Stomach smooth muscle (tissue), 2 donors: Measurements from ENCODE around the gene SIK3.
"Not testable (repeated sequence)": the region's sequence is repeated elsewhere in the genome, so short reads cannot be mapped to it uniquely, and the experiment has no call there.

Experiments used
- H3K27ac ChIP-seq: one replicate; pipeline ENCODE4 v1.7.0; 2013; ENCODE audit warnings: mild to moderate bottlenecking, low read length, inconsistent platforms
- H3K27me3 ChIP-seq, 2 donors: one replicate each; pipeline ENCODE4 v1.7.0; 2013; ENCODE audit warnings: low read length in 2 of 2; ENCODE audit not compliant: insufficient read depth in 2 of 2, control insufficient read depth in 1 of 2
- H3K36me3 ChIP-seq, 2 donors: one replicate each; pipeline ENCODE4 v1.7.0; 2013; ENCODE audit warnings: low read length in 2 of 2; ENCODE audit not compliant: control insufficient read depth in 2 of 2, insufficient read depth in 2 of 2
- H3K4me1 ChIP-seq: one replicate; pipeline ENCODE4 v1.7.0; 2013; ENCODE audit warnings: low read length; ENCODE audit not compliant: control insufficient read depth, insufficient read depth
- H3K4me3 ChIP-seq, 2 donors: one replicate each; pipeline ENCODE4 v1.7.0; 2013; ENCODE audit warnings: low read length in 2 of 2
- H3K9ac ChIP-seq, 2 donors: one replicate each; pipeline ENCODE4 v1.7.0; 2013; ENCODE audit warnings: low read length in 2 of 2, mild to moderate bottlenecking in 1 of 2
- H3K9me3 ChIP-seq, 2 donors: one replicate each; pipeline ENCODE4 v1.7.0; 2013; ENCODE audit warnings: low read length in 2 of 2; ENCODE audit not compliant: control insufficient read depth in 2 of 2
- donor health status: healthy.
- donor health status: Pancreatic carcinoma.

Gene SIK3

DNA sequence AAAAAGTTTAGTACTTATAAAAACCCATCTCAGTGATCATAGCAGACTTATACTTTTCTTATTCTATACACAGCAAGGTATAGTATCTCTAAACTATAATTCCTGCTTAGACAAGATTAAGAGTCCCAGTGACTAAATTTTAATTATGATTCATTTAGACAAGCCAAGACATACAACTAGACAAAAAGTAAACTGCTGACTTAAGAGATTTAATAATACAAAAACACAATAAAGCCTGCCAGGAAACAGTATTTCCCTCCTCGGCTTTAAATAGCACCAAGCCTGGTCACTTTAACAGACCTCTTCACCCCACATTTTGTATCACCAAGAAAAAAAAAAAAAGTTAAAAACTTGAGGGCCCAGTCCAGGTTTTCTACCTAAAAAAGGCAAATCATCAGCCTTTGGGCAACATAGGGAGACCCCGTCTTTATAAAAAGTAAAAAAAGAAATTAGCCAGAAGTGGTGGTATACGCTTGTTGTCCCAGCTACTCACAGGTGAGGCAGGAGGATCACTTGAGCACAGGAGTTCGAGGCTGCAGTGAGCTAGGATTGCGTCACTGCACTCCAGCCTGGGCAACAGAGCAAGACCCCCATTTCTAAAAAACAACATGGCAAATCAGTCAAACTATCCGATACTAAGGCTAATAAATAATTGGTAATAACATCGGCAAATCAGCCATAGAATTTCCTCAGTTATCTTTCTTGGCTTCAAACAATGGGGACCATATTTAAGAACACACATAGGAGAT is 53.8 kb downstream of the SIK3 start:
- no peak overlapping the region for H3K4me3 ChIP-seq
- H3K9ac ChIP-seq = no peak overlapping the region
- no peaks in the 10 kb centered on the region for H3K36me3 ChIP-seq
- H3K27ac ChIP-seq = no peak overlapping the region
- H3K27me3 ChIP-seq = no peaks in the 10 kb centered on the region
- no peaks in the 10 kb centered on the region for H3K4me1 ChIP-seq
- no peaks in the 10 kb centered on the region for H3K9me3 ChIP-seq

- no peaks in the 10 kb centered on the region for H3K9me3 ChIP-seq
- no peaks in the 10 kb centered on the region for H3K27me3 ChIP-seq
- H3K36me3 ChIP-seq = no peaks in the 10 kb centered on the region
- no peak overlapping the region for H3K9ac ChIP-seq
- H3K27ac ChIP-seq = no peak overlapping the region
- H3K4me1 ChIP-seq = no peaks in the 10 kb centered on the region
- H3K4me3 ChIP-seq = no peak overlapping the region
These were observed 55.5 kb downstream of the SIK3 start for GRCh38 chr11:117042689-117043088.

- Histone ChIP-seq H3K4me1 (peaks cover 5% of the 10 kb centered on the region), H3K4me3 (no peak overlapping the region), H3K9ac (no peak overlapping the region), H3K27me3 (no peaks in the 10 kb centered on the region), H3K27ac (no peak overlapping the region), H3K9me3 (no peaks in the 10 kb centered on the region), H3K36me3 (no peaks in the 10 kb centered on the region)
These were observed 58.3 kb downstream of the SIK3 start for GRCh38 chr11:117039900-117040299.

GRCh38 chr11:117039270-117039669 is 59.0 kb downstream of the SIK3 start:
- no peaks in the 10 kb centered on the region for H3K9me3 ChIP-seq
- H3K4me1 ChIP-seq = peaks cover 5% of the 10 kb centered on the region
- no peaks in the 10 kb centered on the region for H3K36me3 ChIP-seq
- H3K27ac ChIP-seq = no peak overlapping the region
- H3K27me3 ChIP-seq = no peaks in the 10 kb centered on the region
- no peak overlapping the region for H3K4me3 ChIP-seq
- H3K9ac ChIP-seq = no peak overlapping the region

DNA sequence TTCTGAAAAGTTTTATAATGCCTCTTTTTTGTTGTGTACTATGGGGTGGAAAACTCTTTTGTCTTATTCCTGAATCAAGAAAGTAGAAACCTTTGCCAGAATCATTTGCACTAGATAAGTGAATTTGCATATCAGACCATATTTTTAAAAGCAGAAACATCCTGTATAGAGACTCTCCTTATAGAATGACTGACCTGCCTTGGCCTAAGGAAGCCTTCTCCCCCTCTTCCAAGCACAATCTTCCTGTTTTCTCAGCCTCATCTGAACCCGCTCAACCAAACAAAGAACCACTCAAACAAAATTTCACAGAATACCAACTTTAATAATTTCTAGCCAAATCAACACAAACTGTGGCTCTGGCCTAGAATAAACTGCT is 60.3 kb downstream of the SIK3 start:
- no peak overlapping the region for H3K9ac ChIP-seq

GRCh38 chr11:117037279-117037974 is 60.8 kb downstream of the SIK3 start:
- Histone ChIP-seq H3K27ac (no peak overlapping the region), H3K9me3 (no peaks in the 10 kb centered on the region), H3K4me3 (no peak overlapping the region), H3K27me3 (no peaks in the 10 kb centered on the region), H3K9ac (no peak overlapping the region), H3K36me3 (no peaks in the 10 kb centered on the region), H3K4me1 (peaks cover 5% of the 10 kb centered on the region)

More for the DNA sequence above, 60.3 kb downstream of the SIK3 start:
- Histone ChIP-seq H3K4me1 (peaks cover 5% of the 10 kb centered on the region), H3K27ac (no peak overlapping the region), H3K27me3 (no peaks in the 10 kb centered on the region), H3K9me3 (no peaks in the 10 kb centered on the region), H3K36me3 (no peaks in the 10 kb centered on the region), H3K4me3 (no peak overlapping the region)

DNA sequence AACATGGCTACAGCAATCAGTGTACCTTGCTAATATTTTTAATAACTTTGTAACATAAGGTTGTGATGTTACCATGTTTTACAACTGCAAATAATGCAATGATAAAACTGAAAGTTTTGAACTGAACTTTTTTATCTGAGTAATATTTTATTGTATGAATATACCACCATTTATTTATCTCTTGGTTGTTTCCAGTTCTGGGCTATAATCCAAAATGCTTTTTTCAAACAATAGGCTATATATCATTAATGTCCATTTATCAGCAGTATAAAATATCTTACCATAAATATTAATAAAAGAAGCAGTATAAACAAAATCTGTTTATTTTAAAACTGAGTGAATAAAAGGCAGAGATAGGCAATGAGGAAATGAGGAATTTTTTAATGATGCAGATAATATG is 63.3 kb downstream of the SIK3 start:
- no peaks in the 10 kb centered on the region for H3K27me3 ChIP-seq
- no peaks in the 10 kb centered on the region for H3K9me3 ChIP-seq
- no peak overlapping the region for H3K9ac ChIP-seq
- peaks cover 5% of the 10 kb centered on the region for H3K4me1 ChIP-seq
- H3K27ac ChIP-seq = no peak overlapping the region
- no peaks in the 10 kb centered on the region for H3K36me3 ChIP-seq
- no peak overlapping the region for H3K4me3 ChIP-seq

DNA sequence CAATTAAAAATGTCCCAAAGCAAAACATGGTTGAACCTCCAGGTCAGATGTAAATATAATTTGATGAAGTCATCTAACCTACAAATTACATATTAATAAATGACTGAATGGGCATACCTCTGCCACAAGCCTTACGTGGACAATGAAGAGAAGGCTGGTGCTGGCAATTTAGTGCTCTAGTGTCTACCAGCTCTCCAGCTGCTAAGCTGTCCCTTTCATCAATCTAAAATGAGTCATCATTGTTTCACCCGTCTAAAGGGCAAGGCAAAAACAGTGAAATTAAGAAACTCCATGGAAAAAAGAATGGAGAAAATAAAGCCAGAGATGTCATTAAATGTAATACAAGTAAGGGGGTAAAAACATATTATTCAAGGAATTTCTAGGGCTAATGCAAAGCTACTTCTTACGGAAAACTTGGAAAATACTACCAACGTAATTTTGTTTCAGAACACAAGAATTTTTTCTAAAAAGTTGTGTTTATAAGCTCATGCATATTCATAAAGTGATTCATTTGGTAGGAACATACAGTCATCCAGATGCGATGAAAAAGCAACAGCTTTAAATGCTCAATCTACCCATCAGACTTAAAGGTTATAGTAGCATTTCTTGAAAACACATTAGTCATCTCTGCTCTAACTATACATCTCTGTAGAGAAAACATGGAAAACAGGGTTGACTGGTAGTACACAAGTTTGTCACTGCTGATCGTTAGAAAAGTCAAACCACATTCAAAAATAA is 71.5 kb downstream of the SIK3 start:
- Histone ChIP-seq H3K4me1 (peaks cover 6% of the 10 kb centered on the region), H3K9me3 (no peaks in the 10 kb centered on the region), H3K27ac (no peak overlapping the region), H3K36me3 (no peaks in the 10 kb centered on the region), H3K4me3 (no peak overlapping the region), H3K9ac (no peak overlapping the region), H3K27me3 (no peaks in the 10 kb centered on the region)

GRCh38 chr11:117023707-117024106 is 74.5 kb downstream of the SIK3 start:
- H3K27me3 ChIP-seq, H3K27ac ChIP-seq, H3K9me3 ChIP-seq, H3K36me3 ChIP-seq, H3K9ac ChIP-seq, H3K4me3 ChIP-seq: not testable (repeated sequence)
- peaks cover 12% of the 10 kb centered on the region for H3K4me1 ChIP-seq

DNA sequence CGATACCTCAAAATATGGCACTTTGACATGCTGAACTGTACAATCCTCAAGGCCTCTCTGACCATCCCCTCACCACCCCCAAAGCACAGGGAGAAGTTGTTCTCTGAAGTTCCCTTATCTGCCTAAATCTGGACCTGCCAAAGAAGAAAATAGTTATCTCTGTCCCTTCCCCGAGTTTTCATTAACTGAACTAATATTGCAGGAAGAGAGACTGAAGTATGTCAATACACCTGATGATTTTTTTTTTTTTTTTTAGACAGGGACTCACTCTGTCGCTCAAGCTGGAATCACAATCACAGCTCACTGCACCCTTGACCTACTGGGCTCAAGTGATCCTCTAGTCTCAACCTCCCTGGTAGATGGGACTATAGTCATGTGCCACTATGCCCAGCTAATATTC is 75.0 kb downstream of the SIK3 start:
- Histone ChIP-seq H3K36me3 (no peaks in the 10 kb centered on the region), H3K9me3 (no peaks in the 10 kb centered on the region), H3K27me3 (no peaks in the 10 kb centered on the region), H3K4me1 (peaks cover 12% of the 10 kb centered on the region), H3K9ac (no peak overlapping the region), H3K27ac (no peak overlapping the region), H3K4me3 (no peak overlapping the region)
